Trophoblast cell (in vitro differentiated cells and primary cell): ENCODE measurements around the gene SRD5A1.

Experiments
- DNase-seq, 2 donors: peaks; one replicate each; pipeline ENCODE4 v3.0.0-alpha.2; 2016
- H2AFZ ChIP-seq: 2 replicates; pipeline ENCODE4 v1.6.1; 2013; ENCODE audit warnings: low read length, moderate library complexity, mild to moderate bottlenecking; ENCODE audit not compliant: insufficient read depth, poor library complexity
- H2AK5ac ChIP-seq: 2 replicates; pipeline ENCODE4 v1.6.1; 2013; ENCODE audit warnings: mild to moderate bottlenecking, low read length
- H2BK120ac ChIP-seq: 2 replicates; pipeline ENCODE4 v1.6.1; 2013; ENCODE audit warnings: low read length, mild to moderate bottlenecking, moderate library complexity; ENCODE audit not compliant: insufficient read depth, poor library complexity
- H2BK12ac ChIP-seq: 2 replicates; pipeline ENCODE4 v1.6.1; 2013; ENCODE audit warnings: mild to moderate bottlenecking, low read length, moderate library complexity
- H2BK5ac ChIP-seq: 2 replicates; pipeline ENCODE4 v1.6.1; 2013; ENCODE audit warnings: low read length, low read depth, moderate library complexity, mild to moderate bottlenecking; ENCODE audit not compliant: poor library complexity
- H3K14ac ChIP-seq: 2 replicates; pipeline ENCODE4 v1.6.1; 2013; ENCODE audit warnings: mild to moderate bottlenecking, low read length
- H3K18ac ChIP-seq: 2 replicates; pipeline ENCODE4 v1.6.1; 2013; ENCODE audit warnings: mild to moderate bottlenecking, low read length
- H3K23ac ChIP-seq: 2 replicates; pipeline ENCODE4 v1.6.1; 2013; ENCODE audit warnings: low read length
- H3K27ac ChIP-seq: 2 replicates; pipeline ENCODE4 v1.5.1; 2013; ENCODE audit warnings: low read depth, mild to moderate bottlenecking, inconsistent platforms, low read length, moderate library complexity
- H3K27me3 ChIP-seq: 2 replicates; pipeline ENCODE4 v1.6.1; 2013; ENCODE audit warnings: inconsistent platforms, mild to moderate bottlenecking, low read length, moderate library complexity; ENCODE audit not compliant: insufficient read depth
- H3K36me3 ChIP-seq, 2 experiments: 1 replicate in 1 of 2; 2 replicates in 1 of 2; pipeline ENCODE4 v1.6.1; 2013; ENCODE audit warnings: low read length in 2 of 2, mild to moderate bottlenecking in 2 of 2, moderate library complexity in 1 of 2; ENCODE audit not compliant: insufficient read depth in 2 of 2, control insufficient read depth in 1 of 2
- H3K4ac ChIP-seq: 2 replicates; pipeline ENCODE4 v1.6.1; 2013; ENCODE audit warnings: low read depth, mild to moderate bottlenecking, low read length, moderate library complexity
- H3K4me1 ChIP-seq, 2 experiments: 1 replicate in 1 of 2; 2 replicates in 1 of 2; pipeline ENCODE4 v1.6.1; 2013; ENCODE audit warnings: low read length in 2 of 2, mild to moderate bottlenecking in 2 of 2, moderate library complexity in 1 of 2; ENCODE audit not compliant: insufficient read depth in 2 of 2, control insufficient read depth in 1 of 2
- H3K4me2 ChIP-seq: 2 replicates; pipeline ENCODE4 v1.6.1; 2013; ENCODE audit warnings: inconsistent platforms, mild to moderate bottlenecking, low read length, moderate library complexity
- H3K4me3 ChIP-seq: 2 replicates; pipeline ENCODE4 v1.5.1; 2013; ENCODE audit warnings: mild to moderate bottlenecking, low read depth, low read length, inconsistent platforms
- H3K79me1 ChIP-seq: one replicate; pipeline ENCODE4 v1.6.1; 2013; ENCODE audit warnings: low read length
- H3K79me2 ChIP-seq: 2 replicates; pipeline ENCODE4 v1.6.1; 2013; ENCODE audit warnings: low read length, mild to moderate bottlenecking; ENCODE audit not compliant: control insufficient read depth, insufficient read depth, poor library complexity
- H3K9ac ChIP-seq: 2 replicates; pipeline ENCODE4 v1.6.1; 2013; ENCODE audit warnings: mild to moderate bottlenecking, low read length
- H3K9me3 ChIP-seq: 2 replicates; pipeline ENCODE4 v1.6.1; 2013; ENCODE audit warnings: low read depth, mild to moderate bottlenecking, control low read depth, inconsistent platforms, low read length; ENCODE audit not compliant: insufficient read depth
- H4K12ac ChIP-seq: 2 replicates; pipeline ENCODE4 v1.6.1; 2013; ENCODE audit warnings: low read depth, mild to moderate bottlenecking, low read length, moderate library complexity
- H4K8ac ChIP-seq: 2 replicates; pipeline ENCODE4 v1.6.1; 2013; ENCODE audit warnings: low read depth, mild to moderate bottlenecking, low read length, moderate library complexity
- H4K91ac ChIP-seq: one replicate; pipeline ENCODE4 v1.6.1; 2013; ENCODE audit warnings: low read depth, mild to moderate bottlenecking, low read length, moderate library complexity
- WGBS: extraction: QIAGEN DNeasy Blood & Tissue Kit; methylation state at CpG from one replicate; pipeline ENCODE4 v1.1.7; 2013; ENCODE audit warnings: missing lambda C conversion rate; ENCODE audit not compliant: insufficient read length, insufficient coverage; ENCODE audit errors: extremely low coverage; 5-methylcytosine and 5-hydroxymethylcytosine counted together

SRD5A1 gene

GRCh38 chr5:6700074-6700684, 66.9 kb downstream of the SRD5A1 start:
- H3K9me3 ChIP-seq = no peaks in the 10 kb centered on the region
- H3K4ac ChIP-seq = no peak overlapping the region
- WGBS = no CpG with 5 or more reads among the region's 11 CpGs
- no peak overlapping the region for H2AK5ac ChIP-seq
- no peak overlapping the region for H4K91ac ChIP-seq
- H3K4me1 ChIP-seq = peaks cover 9 to 13% of the 10 kb centered on the region in 2 experiments
- H3K4me2 ChIP-seq = no peak overlapping the region
- no peak overlapping the region for H4K12ac ChIP-seq
- H3K27me3 ChIP-seq = no peaks in the 10 kb centered on the region
- DNase-seq = no peak
- no peak overlapping the region for H2BK120ac ChIP-seq
- no peak overlapping the region for H3K23ac ChIP-seq
- peaks cover 7% of the 10 kb centered on the region for H3K79me1 ChIP-seq
- H3K18ac ChIP-seq = no peak overlapping the region
- no peaks in the 10 kb centered on the region for H3K36me3 ChIP-seq
- H3K14ac ChIP-seq = no peak overlapping the region
- H4K8ac ChIP-seq = no peak overlapping the region
- H3K4me3 ChIP-seq = no peak overlapping the region
- H3K9ac ChIP-seq = no peak overlapping the region
- H2BK5ac ChIP-seq = no peak overlapping the region
- H3K27ac ChIP-seq = no peak overlapping the region
- H3K79me2 ChIP-seq = no peaks in the 10 kb centered on the region
- no peak overlapping the region for H2AFZ ChIP-seq
- H2BK12ac ChIP-seq = no peak overlapping the region

GRCh38 chr5:6700685-6701355, 67.6 kb downstream of the SRD5A1 start:
- peaks cover 12 to 18% of the 10 kb centered on the region in 2 experiments for H3K4me1 ChIP-seq
- no peak overlapping the region for H3K4me3 ChIP-seq
- H3K36me3 ChIP-seq = no peaks in the 10 kb centered on the region
- no peak overlapping the region for H4K91ac ChIP-seq
- H3K4me2 ChIP-seq = no peak overlapping the region
- no CpG with 5 or more reads among the region's 12 CpGs for whole genome bisulfite sequencing
- peaks cover 7% of the 10 kb centered on the region for H3K79me1 ChIP-seq
- H2AK5ac ChIP-seq = no peak overlapping the region
- H4K8ac ChIP-seq = no peak overlapping the region
- H3K27me3 ChIP-seq = no peaks in the 10 kb centered on the region
- H2BK120ac ChIP-seq = no peak overlapping the region
- H3K14ac ChIP-seq = no peak overlapping the region
- no peaks in the 10 kb centered on the region for H3K79me2 ChIP-seq
- H3K18ac ChIP-seq = no peak overlapping the region
- no peak overlapping the region for H3K4ac ChIP-seq
- no peak overlapping the region for H4K12ac ChIP-seq
- no peak overlapping the region for H3K27ac ChIP-seq
- no peak overlapping the region for H3K9ac ChIP-seq
- no peaks in the 10 kb centered on the region for H3K9me3 ChIP-seq
- no peak overlapping the region for H3K23ac ChIP-seq
- no peak for DNase-seq
- no peak overlapping the region for H2AFZ ChIP-seq
- no peak overlapping the region for H2BK12ac ChIP-seq
- H2BK5ac ChIP-seq = no peak overlapping the region

GRCh38 chr5:6701491-6701890, 68.3 kb downstream of the SRD5A1 start:
- no peak overlapping the region for H2BK5ac ChIP-seq
- H3K36me3 ChIP-seq = no peaks in the 10 kb centered on the region
- H3K9ac ChIP-seq = no peak overlapping the region
- no peak overlapping the region for H2AFZ ChIP-seq
- H4K12ac ChIP-seq = no peak overlapping the region
- DNase-seq = no peak
- peaks cover 14 to 21% of the 10 kb centered on the region in 2 experiments for H3K4me1 ChIP-seq
- no peak overlapping the region for H2BK120ac ChIP-seq
- no peak overlapping the region for H3K4me2 ChIP-seq
- H3K27ac ChIP-seq = no peak overlapping the region
- H4K8ac ChIP-seq = no peak overlapping the region
- H3K23ac ChIP-seq = no peak overlapping the region
- no peaks in the 10 kb centered on the region for H3K79me2 ChIP-seq
- H3K14ac ChIP-seq = no peak overlapping the region
- no peak overlapping the region for H2BK12ac ChIP-seq
- H4K91ac ChIP-seq = no peak overlapping the region
- H2AK5ac ChIP-seq = no peak overlapping the region
- no peak overlapping the region for H3K18ac ChIP-seq
- H3K79me1 ChIP-seq = peaks cover 7% of the 10 kb centered on the region
- H3K4ac ChIP-seq = no peak overlapping the region
- no CpG with 5 or more reads among the region's 12 CpGs for WGBS
- no peaks in the 10 kb centered on the region for H3K9me3 ChIP-seq
- no peak overlapping the region for H3K4me3 ChIP-seq
- no peaks in the 10 kb centered on the region for H3K27me3 ChIP-seq

- peaks cover 7% of the 10 kb centered on the region for H3K79me1 ChIP-seq
- no peak overlapping the region for H2BK5ac ChIP-seq
- no peak overlapping the region for H2AFZ ChIP-seq
- H3K9ac ChIP-seq = no peak overlapping the region
- no peak overlapping the region for H2BK12ac ChIP-seq
- no peak overlapping the region for H3K4me2 ChIP-seq
- no peak overlapping the region for H4K91ac ChIP-seq
- peaks cover 17 to 24% of the 10 kb centered on the region in 2 experiments for H3K4me1 ChIP-seq
- no peak overlapping the region for H3K14ac ChIP-seq
- DNase-seq = no peak
- no peak overlapping the region for H3K23ac ChIP-seq
- H3K36me3 ChIP-seq = no peaks in the 10 kb centered on the region
- H3K27ac ChIP-seq = no peak overlapping the region
- no peak overlapping the region for H2AK5ac ChIP-seq
- H4K8ac ChIP-seq = no peak overlapping the region
- WGBS = no CpG with 5 or more reads among the region's 6 CpGs
- no peaks in the 10 kb centered on the region for H3K79me2 ChIP-seq
- no peak overlapping the region for H2BK120ac ChIP-seq
- no peaks in the 10 kb centered on the region for H3K27me3 ChIP-seq
- no peaks in the 10 kb centered on the region for H3K9me3 ChIP-seq
- H3K18ac ChIP-seq = no peak overlapping the region
- H4K12ac ChIP-seq = no peak overlapping the region
- no peak overlapping the region for H3K4ac ChIP-seq
- no peak overlapping the region for H3K4me3 ChIP-seq
Observed at GRCh38 chr5:6702633-6703032, 69.4 kb downstream of the SRD5A1 start.
